Measurements from ENCODE around the gene ENTPD1. TPM values are rescaled to one million over a fixed set of nuclear protein-coding genes. Genes with fewer than 3 reads are reported as not detected.
"Not testable (repeated sequence)": the region's sequence is repeated elsewhere in the genome, so short reads cannot be mapped to it uniquely, and the experiment has no call there.

ENTPD1 gene
- polyA plus RNA-seq, 3 donors: 62.2 to 71.1 (median 70.4) TPM

- Mint-ChIP-seq H3K27me3 (ENCODE audit: low read depth in 3 of 3) (peaks cover 0 to 3% (median 0%) of the 10 kb centered on the region in 3 donors), H3K9me3 (peaks cover 0 to 13% (median 4%) of the 10 kb centered on the region in 7 donors), H3K4me3 (no peak overlapping the region), H3K4me1 (peaks cover 58% of the 10 kb centered on the region), H3K36me3 (peaks cover 32 to 37% of the 10 kb centered on the region in 2 donors), H3K27ac (peak overlapping the region in 6 of 7 donors; percentile 17 to 67 (median 50))
- peaks cover 76% of the 10 kb centered on the region for H3K79me2 ChIP-seq (ENCODE audit: insufficient read depth, low read length)
- no peaks in the 10 kb centered on the region for H3K27me3 ChIP-seq (ENCODE audit: control insufficient read depth in 2 of 2, insufficient read depth in 2 of 2, low read length in 2 of 2)
- H2AFZ ChIP-seq (ENCODE audit: insufficient read depth, low read depth, low read length, poor library complexity, severe bottlenecking): no peak overlapping the region
- H3K4me3 ChIP-seq (replicated peaks in 1 of 3; ENCODE audit: low read depth in 2 of 3, low read length in 3 of 3): no peak overlapping the region
- H3K9me3 ChIP-seq (replicated peaks in 1 of 2; ENCODE audit: control insufficient read depth in 1 of 2, insufficient read depth in 1 of 2, low read length in 2 of 2): no peaks in the 10 kb centered on the region
- TF ChIP-seq, protein P1, sequence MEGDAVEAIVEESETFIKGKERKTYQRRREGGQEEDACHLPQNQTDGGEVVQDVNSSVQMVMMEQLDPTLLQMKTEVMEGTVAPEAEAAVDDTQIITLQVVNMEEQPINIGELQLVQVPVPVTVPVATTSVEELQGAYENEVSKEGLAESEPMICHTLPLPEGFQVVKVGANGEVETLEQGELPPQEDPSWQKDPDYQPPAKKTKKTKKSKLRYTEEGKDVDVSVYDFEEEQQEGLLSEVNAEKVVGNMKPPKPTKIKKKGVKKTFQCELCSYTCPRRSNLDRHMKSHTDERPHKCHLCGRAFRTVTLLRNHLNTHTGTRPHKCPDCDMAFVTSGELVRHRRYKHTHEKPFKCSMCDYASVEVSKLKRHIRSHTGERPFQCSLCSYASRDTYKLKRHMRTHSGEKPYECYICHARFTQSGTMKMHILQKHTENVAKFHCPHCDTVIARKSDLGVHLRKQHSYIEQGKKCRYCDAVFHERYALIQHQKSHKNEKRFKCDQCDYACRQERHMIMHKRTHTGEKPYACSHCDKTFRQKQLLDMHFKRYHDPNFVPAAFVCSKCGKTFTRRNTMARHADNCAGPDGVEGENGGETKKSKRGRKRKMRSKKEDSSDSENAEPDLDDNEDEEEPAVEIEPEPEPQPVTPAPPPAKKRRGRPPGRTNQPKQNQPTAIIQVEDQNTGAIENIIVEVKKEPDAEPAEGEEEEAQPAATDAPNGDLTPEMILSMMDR (IDR thresholded peaks at IDR 0.05): no peak
- H3K36me3 ChIP-seq (replicated peaks in 1 of 2; ENCODE audit: control insufficient read depth in 1 of 2, insufficient read depth in 2 of 2, low read length in 2 of 2): peaks cover 0 to 34% of the 10 kb centered on the region in 2 donors
- peaks cover 4% of the 10 kb centered on the region for H4K20me1 ChIP-seq (ENCODE audit: insufficient read depth, low read length)
- no peak overlapping the region for H3K4me2 ChIP-seq (replicated peaks; ENCODE audit: extremely low read depth, low read length, poor library complexity, severe bottlenecking)
- peaks cover 56 to 61% of the 10 kb centered on the region in 2 donors for H3K4me1 ChIP-seq (ENCODE audit: control insufficient read depth in 1 of 2, insufficient read depth in 2 of 2, low read length in 2 of 2)
- peak overlapping the region in 1 of 2 donors; percentile 28 for H3K27ac ChIP-seq (ENCODE audit: low read depth in 1 of 2, low read length in 2 of 2)
- peak in 1 of 3 donors; percentile 40 for DNase-seq
- H3K9ac ChIP-seq (ENCODE audit: insufficient read depth, low read length, poor library complexity, severe bottlenecking): no peak overlapping the region
- intact Hi-C loops (cut with micrococcal nuclease): no loop called here
Observed at GRCh38 chr10:95796504-95796903, 40.5 kb downstream of the ENTPD1 start.

- Mint-ChIP-seq H3K27ac (peak overlapping the region in 5 of 7 donors; percentile 0 to 58 (median 20)), H3K9me3 (peaks cover 4 to 14% (median 8%) of the 10 kb centered on the region in 7 donors), H3K36me3 (peaks cover 46% of the 10 kb centered on the region in 2 donors), H3K27me3 (ENCODE audit: low read depth in 3 of 3) (peaks cover 0 to 3% (median 0%) of the 10 kb centered on the region in 3 donors), H3K4me3 (no peak overlapping the region), H3K4me1 (peaks cover 40% of the 10 kb centered on the region)
- H3K4me1 ChIP-seq (ENCODE audit: control insufficient read depth in 1 of 2, insufficient read depth in 2 of 2, low read length in 2 of 2): peaks cover 39 to 43% of the 10 kb centered on the region in 2 donors
- TF ChIP-seq, protein P1 (IDR thresholded peaks at IDR 0.05): no peak
- DNase-seq: no peak
- H3K4me2 ChIP-seq (replicated peaks; ENCODE audit: extremely low read depth, low read length, poor library complexity, severe bottlenecking): no peak overlapping the region
- intact Hi-C loops (cut with micrococcal nuclease): no loop called here
- peaks cover 0 to 34% of the 10 kb centered on the region in 2 donors for H3K36me3 ChIP-seq (replicated peaks in 1 of 2; ENCODE audit: control insufficient read depth in 1 of 2, insufficient read depth in 2 of 2, low read length in 2 of 2)
- no peak overlapping the region for H3K4me3 ChIP-seq (replicated peaks in 1 of 3; ENCODE audit: low read depth in 2 of 3, low read length in 3 of 3)
- H4K20me1 ChIP-seq (ENCODE audit: insufficient read depth, low read length): peaks cover 16% of the 10 kb centered on the region
- H3K27me3 ChIP-seq (ENCODE audit: control insufficient read depth in 2 of 2, insufficient read depth in 2 of 2, low read length in 2 of 2): no peaks in the 10 kb centered on the region
- no peak overlapping the region for H3K9ac ChIP-seq (ENCODE audit: insufficient read depth, low read length, poor library complexity, severe bottlenecking)
- H2AFZ ChIP-seq (ENCODE audit: insufficient read depth, low read depth, low read length, poor library complexity, severe bottlenecking): no peak overlapping the region
- peaks cover 89% of the 10 kb centered on the region for H3K79me2 ChIP-seq (ENCODE audit: insufficient read depth, low read length)
- H3K9me3 ChIP-seq (replicated peaks in 1 of 2; ENCODE audit: control insufficient read depth in 1 of 2, insufficient read depth in 1 of 2, low read length in 2 of 2): no peaks in the 10 kb centered on the region
- H3K27ac ChIP-seq (ENCODE audit: low read depth in 1 of 2, low read length in 2 of 2): peak overlapping the region in 1 of 2 donors; percentile 28
Observed at GRCh38 chr10:95798096-95798855, 42.3 kb downstream of the ENTPD1 start.

DNA sequence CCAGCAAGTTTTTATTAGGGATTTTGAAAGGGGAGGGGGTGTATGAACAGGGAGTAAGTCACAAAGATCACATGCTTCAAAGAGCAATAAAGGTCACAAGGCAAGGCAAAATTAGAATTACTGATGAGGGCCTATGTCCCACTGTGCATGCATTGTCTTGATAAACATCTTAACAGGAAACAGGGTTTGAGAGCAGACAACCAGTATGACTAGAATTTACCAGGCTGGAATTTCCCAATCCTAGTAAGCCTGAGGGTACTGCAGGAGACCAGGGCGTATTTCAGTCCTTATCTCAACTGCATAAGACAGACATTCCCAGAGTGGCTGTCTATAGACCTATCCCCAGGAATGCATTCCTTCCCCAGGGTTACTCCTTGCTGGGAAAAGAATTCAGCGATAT, 44.3 kb downstream of the ENTPD1 start:
- H3K36me3 Mint-ChIP-seq: peaks cover 50 to 54% of the 10 kb centered on the region in 2 donors
- H3K79me2 ChIP-seq (ENCODE audit: insufficient read depth, low read length): peaks cover 76% of the 10 kb centered on the region
- H3K9me3 ChIP-seq (replicated peaks in 1 of 2; ENCODE audit: control insufficient read depth in 1 of 2, insufficient read depth in 1 of 2, low read length in 2 of 2); H3K9ac ChIP-seq (ENCODE audit: insufficient read depth, low read length, poor library complexity, severe bottlenecking); H3K27ac ChIP-seq (ENCODE audit: low read depth in 1 of 2, low read length in 2 of 2); H3K27me3 ChIP-seq (ENCODE audit: control insufficient read depth in 2 of 2, insufficient read depth in 2 of 2, low read length in 2 of 2); H3K27me3 Mint-ChIP-seq (ENCODE audit: low read depth in 3 of 3); H3K4me3 Mint-ChIP-seq; DNase-seq; H2AFZ ChIP-seq (ENCODE audit: insufficient read depth, low read depth, low read length, poor library complexity, severe bottlenecking); H3K27ac Mint-ChIP-seq; intact Hi-C loops (cut with micrococcal nuclease); H3K4me2 ChIP-seq (replicated peaks; ENCODE audit: extremely low read depth, low read length, poor library complexity, severe bottlenecking); H3K4me3 ChIP-seq (replicated peaks in 1 of 3; ENCODE audit: low read depth in 2 of 3, low read length in 3 of 3): not testable (repeated sequence)
- peaks cover 17% of the 10 kb centered on the region for H4K20me1 ChIP-seq (ENCODE audit: insufficient read depth, low read length)
- H3K4me1 ChIP-seq (ENCODE audit: control insufficient read depth in 1 of 2, insufficient read depth in 2 of 2, low read length in 2 of 2): peaks cover 21 to 23% of the 10 kb centered on the region in 2 donors
- WGBS (ENCODE audit: insufficient coverage): 71% methylated on average over 1 of the region's 2 CpGs
- H3K36me3 ChIP-seq (replicated peaks in 1 of 2; ENCODE audit: control insufficient read depth in 1 of 2, insufficient read depth in 2 of 2, low read length in 2 of 2): peaks cover 0 to 34% of the 10 kb centered on the region in 2 donors
- H3K9me3 Mint-ChIP-seq: peaks cover 4 to 16% (median 8%) of the 10 kb centered on the region in 7 donors
- H3K4me1 Mint-ChIP-seq: peaks cover 37% of the 10 kb centered on the region

Measured in CD14-positive monocyte (primary cell).